Esophagus muscularis mucosa (tissue), 4 donors: ENCODE results near the gene PPP1R3G. TPM values are rescaled to one million over a fixed set of nuclear protein-coding genes. Genes with fewer than 3 reads are reported as not detected.

Source experiments
- DNase-seq: peaks from one replicate; pipeline ENCODE4 v3.0.0-alpha.2; 2017; ENCODE audit errors: extremely low spot score
- H3K27ac ChIP-seq, 4 donors: fragments of 200-600 bp; sonication (generic); replicated peaks in 1 of 4; 1 replicate in 3 of 4; 2 replicates in 1 of 4; pipeline ENCODE4 v1.5.1; 2016 to 2019; ENCODE audit warnings: mild to moderate bottlenecking in 1 of 4
- H3K27me3 ChIP-seq, 4 donors: fragments of 200-600 bp; sonication (generic); one replicate each; pipeline versions ENCODE4 v1.5.1 to v1.6.0; 2016 to 2019
- H3K36me3 ChIP-seq, 4 donors: fragments of 200-600 bp; sonication (generic); one replicate each; pipeline ENCODE4 v1.5.1; 2016 to 2019
- H3K4me1 ChIP-seq, 4 donors: fragments of 200-600 bp; sonication (generic); one replicate each; pipeline ENCODE4 v1.5.1; 2016 to 2019
- H3K4me3 ChIP-seq, 4 donors: fragments of 200-600 bp; sonication (generic); 1 replicate in 2 of 4; 2 replicates in 2 of 4; pipeline ENCODE4 v1.5.1; 2016 to 2019; ENCODE audit warnings: mild to moderate bottlenecking in 4 of 4, moderate library complexity in 1 of 4
- H3K9me3 ChIP-seq, 4 donors: fragments of 200-600 bp; sonication (generic); 1 replicate in 3 of 4; 2 replicates in 1 of 4; pipeline ENCODE4 v1.5.1; 2016 to 2019
- CTCF ChIP-seq, 3 experiments: fragments of 200-600 bp in 2 of 3; fragments of 450-650 bp in 1 of 3; sonication (generic) in 2 of 3; IDR thresholded peaks; one replicate each; pipeline ENCODE4 v1.5.1; 2017 to 2019; ENCODE audit warnings: antibody characterized with exemption in 3 of 3, mild to moderate bottlenecking in 2 of 3, moderate library complexity in 1 of 3
- EP300 ChIP-seq: sonication (generic); formaldehyde crosslinking; IDR thresholded peaks from one replicate; pipeline ENCODE4 v1.6.1; 2017; ENCODE audit warnings: antibody characterized with exemption
- POLR2A ChIP-seq: fragments of 450-650 bp; IDR thresholded peaks from one replicate; pipeline ENCODE4 v1.6.1; 2017; ENCODE audit warnings: antibody characterized with exemption, moderate library complexity, mild to moderate bottlenecking, low read depth
- POLR2AphosphoS5 ChIP-seq, 2 donors: sonication (generic); formaldehyde crosslinking; IDR thresholded peaks; one replicate each; pipeline ENCODE4 v1.6.1; 2017; ENCODE audit warnings: antibody characterized with exemption in 2 of 2
- WGBS: methylation state at CpG from one replicate; pipeline ENCODE4 v1.1.5; 2018; 5-methylcytosine and 5-hydroxymethylcytosine counted together
- intact Hi-C: fragments of 100-400 bp; cut with DNase I; formaldehyde crosslinking; loops from one replicate; pipeline ENCODE4 v1.15.1; 2023
- total RNA-seq, 4 donors: library from RNA; depleted of rRNA; stranded (reverse); fragments of >200 nt; gene quantifications; one replicate each; pipeline versions ENCODE4 v1.1.0 to v1.2.1, GENCODE V29; 2016

The PPP1R3G gene
- total RNA-seq, 4 donors from 2014 or later: 3.0 to 7.9 (median 5.5) TPM

GRCh38 chr6:5130135-5130866, 45.2 kb downstream of the PPP1R3G start:
- intact Hi-C loops: no loop called here
- DNase-seq: no peak
- H3K4me3 ChIP-seq: no peak overlapping the region
- TF ChIP-seq EP300 (no peak), POLR2AphosphoS5 (IDR thresholded peaks at IDR 0.05) (no peak), POLR2A (no peak), CTCF (IDR thresholded peaks at IDR 0.05) (no peak)
- H3K27ac ChIP-seq: no peak overlapping the region
- 93% methylated on average over 8 of the region's 10 CpGs for WGBS
- no peaks in the 10 kb centered on the region for H3K27me3 ChIP-seq
- no peaks in the 10 kb centered on the region for H3K36me3 ChIP-seq
- H3K9me3 ChIP-seq: no peaks in the 10 kb centered on the region
- H3K4me1 ChIP-seq: peaks cover 0 to 16% (median 13%) of the 10 kb centered on the region in 4 donors

- H3K36me3 ChIP-seq: no peaks in the 10 kb centered on the region
- WGBS: 11% methylated on average over 7 of the region's 7 CpGs
- H3K4me3 ChIP-seq: peak overlapping the region; percentile 20 to 36 (median 24)
- H3K27ac ChIP-seq: peak overlapping the region; percentile 42 to 54 (median 48)
- peaks cover 0 to 16% (median 13%) of the 10 kb centered on the region in 4 donors for H3K4me1 ChIP-seq
- DNase-seq: no peak
- intact Hi-C loops: no loop called here
- no peaks in the 10 kb centered on the region for H3K9me3 ChIP-seq
- no peaks in the 10 kb centered on the region for H3K27me3 ChIP-seq
- TF ChIP-seq POLR2A (no peak), POLR2AphosphoS5 (IDR thresholded peaks at IDR 0.05) (peak; percentile 77 to 85)
Observed at GRCh38 chr6:5132731-5133130, 47.6 kb downstream of the PPP1R3G start.

- Histone ChIP-seq H3K27ac (no peak overlapping the region), H3K36me3 (no peaks in the 10 kb centered on the region), H3K27me3 (no peaks in the 10 kb centered on the region), H3K9me3 (no peaks in the 10 kb centered on the region), H3K4me1 (peaks cover 0 to 16% (median 13%) of the 10 kb centered on the region in 4 donors), H3K4me3 (no peak overlapping the region)
- intact Hi-C loops: no loop called here
- TF ChIP-seq EP300 (no peak), CTCF (IDR thresholded peaks at IDR 0.05) (no peak), POLR2AphosphoS5 (IDR thresholded peaks at IDR 0.05) (no peak), POLR2A (no peak)
- WGBS: 95% methylated on average over 2 of the region's 2 CpGs
- no peak for DNase-seq
Observed at GRCh38 chr6:5133943-5134342, 48.8 kb downstream of the PPP1R3G start.

- no peaks in the 10 kb centered on the region for H3K36me3 ChIP-seq
- no peak for DNase-seq
- intact Hi-C loops: no loop called here
- 64% methylated on average over 9 of the region's 9 CpGs for WGBS
- no peaks in the 10 kb centered on the region for H3K9me3 ChIP-seq
- H3K27me3 ChIP-seq: no peaks in the 10 kb centered on the region
- peaks cover 0 to 16% (median 13%) of the 10 kb centered on the region in 4 donors for H3K4me1 ChIP-seq
- H3K27ac ChIP-seq: no peak overlapping the region
- no peak overlapping the region for H3K4me3 ChIP-seq
- TF ChIP-seq EP300 (no peak), CTCF (IDR thresholded peaks at IDR 0.05) (peak; percentile 45 to 76 (median 48))
Observed at GRCh38 chr6:5135788-5136376, 50.7 kb downstream of the PPP1R3G start.

- Histone ChIP-seq H3K27ac (no peak overlapping the region), H3K36me3 (no peaks in the 10 kb centered on the region), H3K4me1 (peaks cover 0 to 15% (median 13%) of the 10 kb centered on the region in 4 donors), H3K27me3 (no peaks in the 10 kb centered on the region), H3K9me3 (no peaks in the 10 kb centered on the region), H3K4me3 (no peak overlapping the region)
- DNase-seq: no peak
- WGBS: 89% methylated on average over 8 of the region's 8 CpGs
- intact Hi-C loops: no loop called here
- TF ChIP-seq POLR2AphosphoS5 (IDR thresholded peaks at IDR 0.05): no peak
- no peak for TF ChIP-seq CTCF (IDR thresholded peaks at IDR 0.05)
- no peak for TF ChIP-seq EP300
- no peak for TF ChIP-seq POLR2A
Observed at GRCh38 chr6:5136851-5137250, 51.7 kb downstream of the PPP1R3G start.

Other genes with a start within 250 kb of the PPP1R3G start
- 1 to 10 TPM; 2.5 to 7.9 (median 3.8) TPM for gene RPP40, start 81.3 kb upstream of the PPP1R3G start, total RNA-seq
- gene LYRM4, start 175.6 kb downstream of the PPP1R3G start, total RNA-seq: 10 to 100 TPM; 16.9 to 20.9 (median 18.4) TPM
- gene FARS2, start 176.2 kb downstream of the PPP1R3G start, total RNA-seq: 10 to 100 TPM; 10.6 to 24.9 (median 15.2) TPM